Suprapubic skin (tissue), 4 donors: ENCODE measurements around the gene SH3RF1.

Experiments
- EP300 ChIP-seq: sonication (generic); formaldehyde crosslinking; IDR thresholded peaks from one replicate; pipeline ENCODE4 v1.6.1; 2017; ENCODE audit warnings: antibody characterized with exemption
- POLR2A ChIP-seq, 2 donors: fragments of 450-650 bp; IDR thresholded peaks; one replicate each; pipeline ENCODE4 v1.6.1; 2017; ENCODE audit warnings: antibody characterized with exemption in 2 of 2, mild to moderate bottlenecking in 2 of 2, moderate library complexity in 2 of 2
- POLR2AphosphoS5 ChIP-seq, 3 donors: sonication (generic); formaldehyde crosslinking; IDR thresholded peaks; one replicate each; pipeline ENCODE4 v1.6.1; 2017; ENCODE audit warnings: antibody characterized with exemption in 3 of 3
- TF ChIP-seq, protein P1 (sequence below), 2 donors: fragments of 200-600 bp in 1 of 2; fragments of 450-650 bp in 1 of 2; sonication (generic) in 1 of 2; IDR thresholded peaks; one replicate each; pipeline ENCODE4 v1.5.1; 2016 to 2019; ENCODE audit warnings: antibody characterized with exemption in 2 of 2, mild to moderate bottlenecking in 1 of 2, moderate library complexity in 1 of 2

DNA sequence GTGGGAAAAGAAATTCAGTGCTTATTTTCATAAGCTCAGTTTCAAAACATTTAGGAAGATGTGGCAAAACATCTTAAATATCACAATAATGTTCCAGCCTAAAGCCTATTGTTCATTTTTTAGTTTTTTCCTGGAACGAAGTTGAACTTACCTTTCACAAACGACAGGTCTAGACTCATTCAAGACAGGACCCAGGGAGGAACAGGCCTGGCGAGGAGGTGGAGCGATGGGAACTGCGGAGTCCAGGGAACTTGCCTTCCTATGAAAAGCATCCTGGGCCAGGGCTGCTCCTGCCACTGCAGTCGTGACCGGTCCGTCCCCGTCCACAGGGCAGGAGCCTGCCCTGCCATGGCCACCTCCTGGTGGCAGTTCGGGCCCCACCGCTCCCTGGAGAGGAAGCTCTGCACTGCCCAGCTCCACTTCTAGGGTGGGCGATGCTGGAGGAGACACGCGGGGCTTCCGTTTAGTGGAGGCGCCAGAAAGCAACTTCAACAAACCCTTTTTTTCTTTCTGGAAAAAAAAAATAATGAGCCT is 164.0 kb downstream of the SH3RF1 start:
- no peak for TF ChIP-seq POLR2A (IDR thresholded peaks at IDR 0.05)
- TF ChIP-seq, protein P1, sequence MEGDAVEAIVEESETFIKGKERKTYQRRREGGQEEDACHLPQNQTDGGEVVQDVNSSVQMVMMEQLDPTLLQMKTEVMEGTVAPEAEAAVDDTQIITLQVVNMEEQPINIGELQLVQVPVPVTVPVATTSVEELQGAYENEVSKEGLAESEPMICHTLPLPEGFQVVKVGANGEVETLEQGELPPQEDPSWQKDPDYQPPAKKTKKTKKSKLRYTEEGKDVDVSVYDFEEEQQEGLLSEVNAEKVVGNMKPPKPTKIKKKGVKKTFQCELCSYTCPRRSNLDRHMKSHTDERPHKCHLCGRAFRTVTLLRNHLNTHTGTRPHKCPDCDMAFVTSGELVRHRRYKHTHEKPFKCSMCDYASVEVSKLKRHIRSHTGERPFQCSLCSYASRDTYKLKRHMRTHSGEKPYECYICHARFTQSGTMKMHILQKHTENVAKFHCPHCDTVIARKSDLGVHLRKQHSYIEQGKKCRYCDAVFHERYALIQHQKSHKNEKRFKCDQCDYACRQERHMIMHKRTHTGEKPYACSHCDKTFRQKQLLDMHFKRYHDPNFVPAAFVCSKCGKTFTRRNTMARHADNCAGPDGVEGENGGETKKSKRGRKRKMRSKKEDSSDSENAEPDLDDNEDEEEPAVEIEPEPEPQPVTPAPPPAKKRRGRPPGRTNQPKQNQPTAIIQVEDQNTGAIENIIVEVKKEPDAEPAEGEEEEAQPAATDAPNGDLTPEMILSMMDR (IDR thresholded peaks at IDR 0.05) = no peak
- no peak for TF ChIP-seq POLR2AphosphoS5 (IDR thresholded peaks at IDR 0.05)
- no peak for TF ChIP-seq EP300
